Activated T-helper 1 cell treated with Interleukin-2 at 50 U/mL for 16 hours (primary cell): ENCODE data around the gene RIMOC1.

ENCODE experiments used
- DNase-seq: peaks from one replicate; pipeline ENCODE4 v3.0.0-alpha.2; 2020; ENCODE audit warnings: low read depth

Gene RIMOC1

GRCh38 chr5:41903892-41904799 lies at the start of gene RIMOC1:
Gene RIMOC1 (plus strand): TSS chr5:41904344. CDS start chr5:41904368, 24 bp downstream.
- DNase-seq, result peak; percentile 97

GRCh38 chr5:41856644-41857491 lies 47.3 kb upstream of the RIMOC1 start:
- DNase-seq, result peak; percentile 20

GRCh38 chr5:41857989-41858388 lies 46.2 kb upstream of the RIMOC1 start:
- no peak for DNase-seq

GRCh38 chr5:41858890-41859289 lies 45.3 kb upstream of the RIMOC1 start:
- no peak for DNase-seq

- no peak for DNase-seq
These were observed 40.2 kb upstream of the RIMOC1 start for GRCh38 chr5:41863871-41864486.

- no peak for DNase-seq
These were observed 34.9 kb upstream of the RIMOC1 start for GRCh38 chr5:41869151-41869723.

GRCh38 chr5:41869724-41870626 lies 34.2 kb upstream of the RIMOC1 start, which contains the start of gene OXCT1:
Gene OXCT1 (minus strand): TSS chr5:41870425. CDS start chr5:41870358, 67 bp downstream.
- DNase-seq, result peak; percentile 88

GRCh38 chr5:41870627-41871048 lies 33.5 kb upstream of the RIMOC1 start:
- no peak for DNase-seq

- no peak for DNase-seq
These were observed 32.3 kb upstream of the RIMOC1 start for GRCh38 chr5:41871852-41872251.

GRCh38 chr5:41874512-41875060 lies 29.6 kb upstream of the RIMOC1 start:
- DNase-seq, result no peak

GRCh38 chr5:41875121-41875520 lies 29.0 kb upstream of the RIMOC1 start:
- no peak for DNase-seq

- no peak for DNase-seq
These were observed 27.5 kb upstream of the RIMOC1 start for GRCh38 chr5:41876678-41877077.

GRCh38 chr5:41877408-41877807 lies 26.7 kb upstream of the RIMOC1 start:
- DNase-seq, result no peak

GRCh38 chr5:41878173-41878572 lies 26.0 kb upstream of the RIMOC1 start:
- DNase-seq, result no peak

GRCh38 chr5:41878643-41879478 lies 25.3 kb upstream of the RIMOC1 start:
- no peak for DNase-seq

GRCh38 chr5:41882765-41883164 lies 21.4 kb upstream of the RIMOC1 start:
- DNase-seq, result no peak

GRCh38 chr5:41883243-41883642 lies 20.9 kb upstream of the RIMOC1 start:
- DNase-seq, result no peak

- no peak for DNase-seq
These were observed 20.2 kb upstream of the RIMOC1 start for GRCh38 chr5:41883936-41884335.

GRCh38 chr5:41885286-41885685 lies 18.9 kb upstream of the RIMOC1 start:
- DNase-seq, result no peak
